NT2/D1 (cell line): Measurements from ENCODE around the gene MARCHF6.

Experiments used
- SUZ12 ChIP-seq: IDR thresholded peaks from 2 replicates; pipeline ENCODE4 v1.6.1; 2011; ENCODE audit not compliant: insufficient read length, insufficient read depth; ENCODE audit errors: extremely low read depth
- YY1 ChIP-seq: IDR thresholded peaks from 2 replicates; pipeline ENCODE4 v1.6.1; 2011; ENCODE audit not compliant: insufficient read length, insufficient read depth
- ZNF274 ChIP-seq: IDR thresholded peaks from 2 replicates; pipeline ENCODE4 v1.6.1; 2011; ENCODE audit warnings: mild to moderate bottlenecking, low read depth, low read length

GRCh38 chr5:10320793-10321192 is 32.7 kb upstream of the MARCHF6 start:
- TF ChIP-seq ZNF274 (no peak), SUZ12 (no peak), YY1 (no peak)
